Subcutaneous adipose tissue (tissue), 4 donors: ENCODE data around the gene SFT2D3. TPM values are rescaled to one million over a fixed set of nuclear protein-coding genes. Genes with fewer than 3 reads are reported as not detected.

Source experiments
- total RNA-seq, 4 donors: library from RNA; depleted of rRNA; stranded (reverse); fragments of >200 nt; gene quantifications; one replicate each; pipeline ENCODE4 v1.1.0, GENCODE V29; 2016
- TF ChIP-seq, protein P1 (sequence below): fragments of 450-650 bp; IDR thresholded peaks from one replicate; pipeline ENCODE4 v1.5.1; 2016; ENCODE audit warnings: low read depth, mild to moderate bottlenecking, control low read depth, antibody characterized with exemption, moderate library complexity

SFT2D3 gene
- total RNA-seq, 4 donors from 2014 or later: 5.8 to 14.9 (median 8.1) TPM

DNA sequence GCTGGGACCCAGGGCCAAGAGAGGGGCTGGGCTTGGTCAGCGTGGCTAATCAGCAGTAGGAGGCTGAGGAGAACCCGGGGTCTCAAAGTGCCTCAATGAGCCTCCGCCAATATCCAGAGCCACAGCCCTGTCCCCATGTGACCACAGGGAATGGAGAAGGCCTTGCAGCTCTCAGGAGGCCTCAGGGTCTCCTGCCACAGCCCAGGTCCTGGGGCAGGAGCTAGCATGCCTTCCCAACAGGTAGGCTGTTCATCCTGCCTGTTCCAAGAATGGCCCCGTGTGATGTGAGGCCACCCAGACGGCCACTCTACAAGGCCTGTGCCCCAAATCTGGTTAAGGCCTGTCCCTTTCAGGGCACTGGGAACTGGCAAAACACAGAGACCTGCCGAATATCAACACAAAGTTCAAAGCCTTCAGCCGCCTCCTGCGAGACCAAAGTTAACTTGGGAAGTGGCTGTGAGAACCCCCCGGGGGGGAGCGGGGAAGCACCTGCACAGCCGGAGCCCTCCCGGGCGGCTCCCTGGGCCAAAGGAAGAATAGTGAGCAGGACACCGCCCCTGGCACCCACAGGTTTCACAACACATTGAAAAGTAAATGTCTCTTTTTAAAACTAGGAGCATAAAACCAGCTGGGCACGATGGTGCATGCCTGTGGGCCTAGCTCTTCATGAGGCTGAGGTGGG, 21.5 kb upstream of the SFT2D3 start:
- TF ChIP-seq, protein P1, sequence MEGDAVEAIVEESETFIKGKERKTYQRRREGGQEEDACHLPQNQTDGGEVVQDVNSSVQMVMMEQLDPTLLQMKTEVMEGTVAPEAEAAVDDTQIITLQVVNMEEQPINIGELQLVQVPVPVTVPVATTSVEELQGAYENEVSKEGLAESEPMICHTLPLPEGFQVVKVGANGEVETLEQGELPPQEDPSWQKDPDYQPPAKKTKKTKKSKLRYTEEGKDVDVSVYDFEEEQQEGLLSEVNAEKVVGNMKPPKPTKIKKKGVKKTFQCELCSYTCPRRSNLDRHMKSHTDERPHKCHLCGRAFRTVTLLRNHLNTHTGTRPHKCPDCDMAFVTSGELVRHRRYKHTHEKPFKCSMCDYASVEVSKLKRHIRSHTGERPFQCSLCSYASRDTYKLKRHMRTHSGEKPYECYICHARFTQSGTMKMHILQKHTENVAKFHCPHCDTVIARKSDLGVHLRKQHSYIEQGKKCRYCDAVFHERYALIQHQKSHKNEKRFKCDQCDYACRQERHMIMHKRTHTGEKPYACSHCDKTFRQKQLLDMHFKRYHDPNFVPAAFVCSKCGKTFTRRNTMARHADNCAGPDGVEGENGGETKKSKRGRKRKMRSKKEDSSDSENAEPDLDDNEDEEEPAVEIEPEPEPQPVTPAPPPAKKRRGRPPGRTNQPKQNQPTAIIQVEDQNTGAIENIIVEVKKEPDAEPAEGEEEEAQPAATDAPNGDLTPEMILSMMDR: no peak

DNA sequence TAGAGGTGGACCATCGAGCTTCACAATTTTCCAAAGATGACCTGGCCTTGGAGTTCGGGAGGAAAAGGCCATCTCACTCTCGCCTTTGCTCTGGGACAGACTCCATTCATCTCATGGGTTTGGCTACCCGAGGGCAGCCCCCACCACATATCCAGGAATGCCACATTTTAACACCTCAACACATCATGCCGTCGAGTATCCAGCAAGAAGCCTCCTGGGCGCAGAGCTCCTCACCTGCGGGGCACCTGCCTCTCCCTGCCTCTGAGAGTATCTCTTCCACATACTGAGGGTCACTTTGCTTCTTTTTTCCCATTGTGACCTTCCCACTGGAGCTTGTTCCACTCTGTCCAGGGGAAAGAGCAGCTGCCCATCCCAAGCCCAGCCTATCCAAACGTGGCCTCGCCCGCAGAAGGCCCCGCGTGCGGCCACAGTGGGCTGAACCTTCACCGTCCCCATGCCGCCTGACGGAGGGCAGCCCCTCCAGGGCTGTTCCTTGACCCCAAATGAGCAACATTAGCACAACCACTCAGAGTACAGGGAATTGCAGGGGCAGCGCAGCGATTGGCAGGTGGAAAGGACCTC, 20.5 kb upstream of the SFT2D3 start:
- TF ChIP-seq, protein P1: no peak

DNA sequence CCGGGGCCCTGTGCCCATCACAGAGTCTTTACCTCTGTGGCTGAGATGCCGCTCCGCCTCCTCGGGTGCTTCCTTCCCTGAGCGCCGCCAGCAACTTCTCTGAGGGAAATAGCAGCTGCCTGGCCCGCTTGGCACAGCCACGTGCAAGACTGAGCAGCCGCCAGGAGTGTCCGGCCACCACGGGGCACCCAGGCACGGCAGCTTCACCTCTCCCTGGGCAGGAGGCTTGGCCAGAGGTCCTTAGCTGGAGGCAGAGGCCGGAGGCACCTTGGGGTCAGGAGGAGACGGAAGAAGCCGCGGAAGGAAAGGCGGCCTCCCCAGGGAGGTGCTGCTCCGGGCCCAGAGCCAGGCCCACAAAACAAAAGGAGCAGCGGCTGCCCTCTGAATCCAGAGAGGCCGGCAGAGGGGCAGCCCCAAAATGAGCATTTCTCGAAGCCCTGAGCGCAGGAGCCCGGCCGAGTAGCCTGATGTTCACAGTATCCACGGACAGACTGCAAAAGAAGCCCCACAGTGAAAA, 20.0 kb upstream of the SFT2D3 start:
- TF ChIP-seq, protein P1: no peak

DNA sequence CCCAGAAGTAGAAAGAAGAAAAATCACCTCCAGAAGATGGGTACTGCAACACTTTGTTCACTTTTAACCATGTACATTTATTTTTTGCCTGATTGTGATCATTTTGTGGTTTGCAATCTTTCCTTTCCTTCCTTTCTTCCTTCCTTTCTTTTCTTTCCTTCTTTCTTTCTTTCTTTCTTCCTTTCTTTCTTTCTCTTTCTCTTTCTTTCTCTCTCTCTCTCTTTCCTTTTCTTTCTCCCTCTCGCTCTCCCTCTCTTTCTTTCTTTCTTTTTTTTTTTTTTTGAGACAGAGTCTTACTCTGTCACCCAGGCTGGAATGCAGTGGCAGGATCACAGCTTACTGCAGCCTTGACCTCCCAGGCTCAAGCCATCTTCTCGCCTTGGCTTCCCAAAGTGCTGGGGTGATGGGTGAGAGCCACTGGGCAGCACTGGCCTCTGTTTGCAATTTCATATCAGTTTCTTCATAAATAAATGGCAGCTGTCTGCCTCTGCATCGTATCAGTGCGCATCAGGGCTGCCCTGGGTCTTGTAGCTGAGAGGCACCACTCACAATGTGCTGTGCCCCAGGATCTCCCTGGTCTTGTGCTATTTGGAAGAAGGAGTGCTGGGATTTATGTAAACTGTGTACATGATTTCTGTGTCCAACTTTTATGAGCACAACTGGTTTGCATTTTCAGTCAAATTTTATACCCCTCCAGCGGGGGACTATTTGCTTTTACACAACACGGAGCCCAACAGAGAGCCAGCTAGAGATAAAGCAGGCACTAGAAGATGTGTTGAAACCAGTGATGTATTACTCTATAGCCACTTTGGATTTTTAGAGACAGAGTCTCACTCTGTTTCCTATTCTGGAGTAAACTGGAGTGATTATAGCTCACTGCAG, 19.1 kb upstream of the SFT2D3 start:
- TF ChIP-seq, protein P1: no peak

DNA sequence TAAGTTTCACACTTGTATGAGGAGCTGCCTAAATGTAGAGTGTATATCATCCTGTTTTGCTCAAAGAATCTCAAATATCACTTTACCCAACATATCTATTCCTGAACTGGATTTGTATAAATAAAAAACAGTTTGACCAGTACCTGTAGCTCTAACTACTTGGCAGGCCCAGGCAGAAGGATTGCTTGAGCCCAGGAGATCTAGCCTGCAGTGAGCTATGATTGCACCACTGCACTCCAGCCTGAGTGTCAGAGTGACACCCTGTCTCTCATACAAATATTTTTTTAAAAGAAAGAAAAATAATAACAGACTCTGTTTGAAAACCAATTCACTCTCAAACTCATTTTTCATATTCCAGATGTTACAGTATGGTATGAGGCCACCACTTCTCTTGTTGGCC, 18.2 kb upstream of the SFT2D3 start:
- TF ChIP-seq, protein P1: no peak

DNA sequence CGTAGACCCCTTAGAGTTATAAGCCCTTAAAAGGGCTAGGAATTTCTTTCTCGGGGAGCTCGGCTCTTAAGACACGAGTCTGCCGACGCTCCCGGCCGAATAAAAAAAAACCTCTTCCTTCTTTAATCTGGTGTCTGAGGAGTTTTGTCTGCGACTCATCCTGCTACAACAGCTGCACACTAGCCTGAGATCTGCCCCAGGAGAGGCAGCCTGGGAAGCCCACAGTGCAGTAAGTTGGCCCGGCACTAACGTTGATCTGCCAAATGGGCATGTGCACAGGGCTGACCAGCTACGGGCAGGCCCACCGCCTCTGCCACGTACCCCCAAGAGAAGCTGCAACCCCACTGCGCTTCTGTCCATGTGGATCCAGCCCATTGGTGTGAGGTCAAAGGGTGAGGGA, 17.5 kb upstream of the SFT2D3 start:
- TF ChIP-seq, protein P1: no peak

DNA sequence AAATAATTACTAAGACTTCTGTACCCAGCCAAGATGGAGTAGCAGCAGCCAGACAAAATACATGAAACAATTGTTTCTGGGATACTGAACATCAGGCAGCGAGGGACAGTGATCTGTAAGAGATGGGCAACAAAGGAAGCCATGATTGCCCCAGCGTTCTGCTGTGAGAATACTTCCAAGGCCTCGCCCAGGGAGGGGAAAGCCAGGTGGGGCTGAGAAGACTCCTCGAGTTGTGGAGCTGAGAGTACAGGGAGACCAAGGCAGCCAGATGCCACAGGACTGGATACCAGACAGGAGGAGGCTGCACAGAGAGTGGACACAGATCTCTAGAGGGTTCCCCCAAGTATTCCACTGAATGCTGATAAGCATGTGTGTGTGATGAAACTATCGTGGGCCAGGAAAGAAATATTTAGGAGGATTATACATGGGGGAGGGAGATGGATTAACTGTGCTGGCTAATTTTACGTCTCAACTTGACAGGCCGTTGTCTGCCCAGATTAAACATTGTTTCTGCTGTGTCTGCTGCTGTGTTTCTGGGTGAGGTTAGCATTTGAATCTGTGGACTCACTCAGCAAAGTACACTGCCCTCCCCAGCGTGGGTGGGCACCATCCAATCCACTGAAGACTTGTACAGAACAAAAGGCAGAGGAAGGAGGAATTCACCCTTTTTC, 15.8 kb upstream of the SFT2D3 start:
- TF ChIP-seq, protein P1: no peak
